ENCODE data around the gene NMRK1. TPM values are rescaled to one million over a fixed set of nuclear protein-coding genes. Genes with fewer than 3 reads are reported as not detected.

Gene NMRK1
- total RNA-seq, 2 experiments from 2014 or later: 15.9 to 16.9 TPM

DNA sequence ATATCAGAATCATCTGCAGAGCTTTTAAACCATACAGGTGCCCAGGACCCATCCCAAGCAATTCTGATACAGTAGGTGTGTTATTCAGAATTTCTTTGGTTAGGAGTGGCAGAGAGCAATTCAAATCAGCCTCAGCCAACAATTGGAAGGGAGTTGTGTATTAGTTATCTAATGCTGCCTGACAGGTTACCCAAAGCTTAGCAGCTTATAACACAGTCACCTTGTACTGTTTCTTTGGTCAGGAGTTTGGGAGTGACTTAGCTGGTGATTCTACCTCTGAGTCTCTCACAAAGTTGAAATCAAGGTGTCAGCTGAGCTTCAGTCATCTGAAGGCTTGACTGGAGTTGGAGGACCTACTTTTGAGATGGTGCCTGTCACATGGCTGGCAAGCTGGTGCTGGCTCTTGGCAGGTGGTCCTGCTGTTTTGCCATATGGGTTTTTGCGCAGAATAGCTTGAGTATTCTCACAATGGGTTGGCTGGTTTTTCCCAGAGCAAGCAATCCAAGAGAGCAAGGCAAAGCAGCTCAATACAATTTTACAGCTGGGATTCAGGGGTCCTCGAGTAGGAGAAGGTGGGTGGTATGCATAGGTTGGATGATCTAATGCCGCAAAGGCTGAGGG lies 41.1 kb downstream of the NMRK1 start:
- DNase-seq (no peak), ATAC-seq (no peak)
- no peaks in the 10 kb centered on the region for H3K36me3 Mint-ChIP-seq (ENCODE audit: low read depth)
- ChIA-PET CTCF (interaction anchor here (0.9 to 1.5 kb wide), 2 partner anchors 9 to 31 kb away, joined by 3 to 5 read pairs; no protein-coding TSS in a partner anchor), POLR2A (no interaction called here)
- H3K27me3 Mint-ChIP-seq: no peaks in the 10 kb centered on the region
- H3K4me1 Mint-ChIP-seq (ENCODE audit: low read depth): no peaks in the 10 kb centered on the region
- no peak overlapping the region for H3K27ac Mint-ChIP-seq
- H3K9me3 Mint-ChIP-seq: no peaks in the 10 kb centered on the region
- H3K4me3 Mint-ChIP-seq: no peak overlapping the region
- intact Hi-C loops (cut with micrococcal nuclease): no loop called here
- TF ChIP-seq, protein P1, sequence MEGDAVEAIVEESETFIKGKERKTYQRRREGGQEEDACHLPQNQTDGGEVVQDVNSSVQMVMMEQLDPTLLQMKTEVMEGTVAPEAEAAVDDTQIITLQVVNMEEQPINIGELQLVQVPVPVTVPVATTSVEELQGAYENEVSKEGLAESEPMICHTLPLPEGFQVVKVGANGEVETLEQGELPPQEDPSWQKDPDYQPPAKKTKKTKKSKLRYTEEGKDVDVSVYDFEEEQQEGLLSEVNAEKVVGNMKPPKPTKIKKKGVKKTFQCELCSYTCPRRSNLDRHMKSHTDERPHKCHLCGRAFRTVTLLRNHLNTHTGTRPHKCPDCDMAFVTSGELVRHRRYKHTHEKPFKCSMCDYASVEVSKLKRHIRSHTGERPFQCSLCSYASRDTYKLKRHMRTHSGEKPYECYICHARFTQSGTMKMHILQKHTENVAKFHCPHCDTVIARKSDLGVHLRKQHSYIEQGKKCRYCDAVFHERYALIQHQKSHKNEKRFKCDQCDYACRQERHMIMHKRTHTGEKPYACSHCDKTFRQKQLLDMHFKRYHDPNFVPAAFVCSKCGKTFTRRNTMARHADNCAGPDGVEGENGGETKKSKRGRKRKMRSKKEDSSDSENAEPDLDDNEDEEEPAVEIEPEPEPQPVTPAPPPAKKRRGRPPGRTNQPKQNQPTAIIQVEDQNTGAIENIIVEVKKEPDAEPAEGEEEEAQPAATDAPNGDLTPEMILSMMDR (IDR thresholded peaks at IDR 0.05): no peak

DNA sequence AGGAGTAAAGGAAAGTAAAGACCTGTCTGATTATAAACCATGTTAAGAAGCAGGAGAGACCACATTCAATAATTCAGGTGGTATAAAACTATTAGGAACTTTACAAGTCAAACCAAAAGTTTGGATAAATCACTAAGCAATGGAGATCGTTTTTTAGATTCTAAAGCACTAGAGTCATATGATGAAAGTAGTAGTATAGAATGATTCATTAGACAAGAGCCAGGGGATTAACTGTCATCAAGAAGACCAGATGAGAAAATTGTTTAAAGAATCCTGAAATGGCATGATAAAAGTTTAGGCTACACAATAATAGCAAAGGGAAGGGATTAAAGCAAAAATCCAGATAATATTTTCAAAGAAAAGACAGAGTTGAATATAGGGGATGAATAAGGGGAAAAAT lies 46.9 kb downstream of the NMRK1 start:
- no peak overlapping the region for H3K4me3 Mint-ChIP-seq
- H3K27ac Mint-ChIP-seq: no peak overlapping the region
- peaks cover 7% of the 10 kb centered on the region for H3K4me1 Mint-ChIP-seq (ENCODE audit: low read depth)
- no peaks in the 10 kb centered on the region for H3K36me3 Mint-ChIP-seq (ENCODE audit: low read depth)
- CTCF ChIA-PET: interaction anchor here (2.6 kb wide), 1 partner anchor 263 kb away, joined by 8 read pairs; no protein-coding TSS in a partner anchor
- POLR2A ChIA-PET: no interaction called here
- DNase-seq (no peak), ATAC-seq (no peak)
- intact Hi-C loops (cut with micrococcal nuclease): no loop called here
- no peaks in the 10 kb centered on the region for H3K9me3 Mint-ChIP-seq
- TF ChIP-seq, protein P1 (IDR thresholded peaks at IDR 0.05): no peak
- H3K27me3 Mint-ChIP-seq: no peaks in the 10 kb centered on the region

DNA sequence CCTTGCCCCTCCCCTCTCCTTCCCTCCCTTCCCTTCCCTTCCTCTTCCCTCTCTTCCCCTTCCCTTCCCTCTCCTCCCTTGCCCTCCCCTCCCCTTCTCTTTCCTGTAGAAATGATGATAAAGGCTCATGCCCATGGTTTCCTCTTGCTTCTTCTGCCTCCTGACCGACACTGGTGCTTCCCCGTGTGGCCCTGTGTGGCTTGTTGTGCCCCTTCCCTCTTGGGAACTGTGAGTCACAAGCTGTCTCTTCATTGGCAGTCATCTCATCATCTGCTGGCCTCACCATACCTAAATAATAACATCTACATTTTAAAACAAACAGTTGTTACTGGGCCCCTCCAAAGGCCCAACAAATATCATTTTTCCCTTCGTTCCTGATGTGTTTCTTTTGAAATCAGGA lies 48.2 kb downstream of the NMRK1 start:
- TF ChIP-seq, protein P1 (IDR thresholded peaks at IDR 0.05): no peak
- peak; percentile 55 for DNase-seq
- no peaks in the 10 kb centered on the region for H3K9me3 Mint-ChIP-seq
- POLR2A ChIA-PET: no interaction called here
- H3K36me3 Mint-ChIP-seq (ENCODE audit: low read depth): no peaks in the 10 kb centered on the region
- H3K4me1 Mint-ChIP-seq (ENCODE audit: low read depth): peaks cover 7% of the 10 kb centered on the region
- CTCF ChIA-PET: interaction anchor here (0.9 to 2.6 kb wide), 2 partner anchors 38 to 262 kb away, joined by 3 to 8 read pairs; no protein-coding TSS in a partner anchor
- ATAC-seq: peak; percentile 71
- intact Hi-C loops (cut with micrococcal nuclease): no loop called here
- no peak overlapping the region for H3K27ac Mint-ChIP-seq
- no peak overlapping the region for H3K4me3 Mint-ChIP-seq
- no peaks in the 10 kb centered on the region for H3K27me3 Mint-ChIP-seq

DNA sequence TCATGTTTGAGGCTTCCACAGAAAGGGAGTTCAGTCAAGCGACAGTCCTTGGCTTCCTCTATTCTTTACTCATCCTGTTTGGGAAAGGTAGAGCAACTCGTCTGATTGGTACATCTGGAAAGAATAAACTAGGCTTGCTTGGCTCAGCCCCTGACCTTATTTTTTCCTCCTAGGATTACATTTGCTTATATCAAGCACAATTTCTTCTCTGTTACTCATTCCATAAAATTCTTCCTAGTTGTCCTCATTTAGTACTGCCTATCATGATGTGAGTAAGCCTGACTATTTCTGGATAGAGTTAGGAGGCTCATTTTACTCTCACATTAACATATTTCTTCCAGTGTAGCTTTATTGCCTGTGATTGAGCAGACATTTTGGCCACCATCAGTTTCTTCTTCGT lies 48.9 kb downstream of the NMRK1 start:
- Mint-ChIP-seq H3K27ac (no peak overlapping the region), H3K9me3 (no peaks in the 10 kb centered on the region), H3K27me3 (no peaks in the 10 kb centered on the region), H3K4me3 (no peak overlapping the region), H3K4me1 (ENCODE audit: low read depth) (peaks cover 7% of the 10 kb centered on the region), H3K36me3 (ENCODE audit: low read depth) (no peaks in the 10 kb centered on the region)
- intact Hi-C loops (cut with micrococcal nuclease): no loop called here
- ChIA-PET CTCF (interaction anchor here (2.6 kb wide), 1 partner anchor 261 kb away, joined by 8 read pairs; no protein-coding TSS in a partner anchor), POLR2A (no interaction called here)
- TF ChIP-seq, protein P1 (IDR thresholded peaks at IDR 0.05): no peak
- no peak for ATAC-seq
- no peak for DNase-seq

DNA sequence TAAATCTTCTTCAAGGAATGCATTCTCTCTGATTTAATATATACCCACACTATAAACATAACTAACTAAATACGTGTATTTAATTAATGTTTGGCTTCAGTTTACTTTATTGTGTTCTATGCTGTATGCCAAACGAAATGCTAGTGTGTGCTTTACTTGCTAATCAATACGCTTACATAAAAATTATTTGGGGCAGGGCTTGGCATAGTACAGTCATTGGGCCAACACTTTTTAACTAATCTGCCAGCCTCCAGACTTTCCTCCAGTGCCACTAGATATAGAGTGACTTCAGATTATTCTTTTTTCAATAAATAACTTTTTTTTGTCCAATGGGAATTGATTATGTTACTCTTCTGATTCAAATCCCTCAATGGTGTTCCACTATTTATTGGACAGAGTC lies 51.2 kb downstream of the NMRK1 start:
- no peak for ATAC-seq
- no peaks in the 10 kb centered on the region for H3K27me3 Mint-ChIP-seq
- intact Hi-C loops (cut with micrococcal nuclease): no loop called here
- no peak overlapping the region for H3K4me3 Mint-ChIP-seq
- POLR2A ChIA-PET: no interaction called here
- CTCF ChIA-PET: no interaction called here
- H3K4me1 Mint-ChIP-seq (ENCODE audit: low read depth): peaks cover 7% of the 10 kb centered on the region
- DNase-seq: no peak
- TF ChIP-seq, protein P1 (IDR thresholded peaks at IDR 0.05): no peak
- H3K36me3 Mint-ChIP-seq (ENCODE audit: low read depth): no peaks in the 10 kb centered on the region
- H3K9me3 Mint-ChIP-seq: no peaks in the 10 kb centered on the region
- H3K27ac Mint-ChIP-seq: no peak overlapping the region

Data from activated CD8-positive, alpha-beta T cell treated with anti-CD3 and anti-CD28 coated beads for 36 hours (primary cell).